Left renal pelvis (tissue), 4 donors: ENCODE data around the gene ZNF791. TPM values are rescaled to one million over a fixed set of nuclear protein-coding genes. Genes with fewer than 3 reads are reported as not detected.
"Not testable (repeated sequence)": the region's sequence is repeated elsewhere in the genome, so short reads cannot be mapped to it uniquely, and the experiment has no call there.

Source experiments
- DNase-seq, 4 donors: peaks; one replicate each; pipeline ENCODE4 v3.0.0-alpha.2; 2013; ENCODE audit warnings: low read depth in 4 of 4, low spot score in 3 of 4
- polyA plus RNA-seq, 4 donors: library from polyadenylated mRNA; unstranded; fragments of 120-200 nt; gene quantifications; one replicate each; pipeline ENCODE4 v1.2.1, GENCODE V29; 2013; ENCODE audit not compliant: insufficient read length in 4 of 4

Gene ZNF791
- polyA plus RNA-seq, 4 donors = 21.5 to 25.2 (median 23.0) TPM

- no peak for DNase-seq
Observed at GRCh38 chr19:12665671-12666264, 55.0 kb downstream of the ZNF791 start.

DNA sequence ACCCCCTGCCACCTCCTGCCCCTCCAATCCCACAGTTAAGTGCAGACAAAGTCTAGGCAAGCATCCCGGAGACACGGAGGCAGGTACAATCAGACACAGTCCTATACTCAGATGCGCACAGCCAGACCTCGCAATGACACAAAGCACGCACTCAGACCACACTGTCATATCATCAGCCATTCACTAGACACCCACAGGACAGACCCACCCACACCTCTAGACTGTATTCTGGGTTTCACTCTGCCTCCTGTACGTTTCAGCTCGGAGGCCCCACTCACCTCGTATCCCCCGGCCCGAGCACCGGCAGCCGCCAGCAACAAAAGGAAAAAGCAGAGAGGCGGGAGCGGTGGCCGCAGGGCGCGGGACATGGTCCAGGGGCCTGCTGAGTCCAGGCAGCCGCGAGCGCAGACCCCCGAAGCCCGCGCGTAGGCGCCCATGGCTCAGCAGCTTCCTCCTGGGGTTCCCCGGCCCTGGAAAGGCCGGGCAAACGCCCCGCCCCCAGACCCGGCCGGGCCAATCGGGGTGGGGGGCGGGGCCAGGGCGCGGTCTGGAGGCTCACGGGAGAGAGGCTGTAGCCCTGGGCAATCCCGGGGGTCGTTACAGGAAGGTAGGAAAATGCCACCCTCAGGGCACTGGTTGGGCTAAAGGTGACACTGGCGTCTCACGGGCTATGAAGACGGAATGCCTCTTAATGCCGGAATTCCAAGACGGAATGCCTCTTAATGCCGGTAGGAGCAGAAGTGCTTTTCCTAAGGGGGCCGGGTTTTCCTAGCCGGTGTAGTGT, 55.7 kb downstream of the ZNF791 start, which contains the start of the genes MAN2B1 and WDR83:
Gene MAN2B1, minus strand, starts transcription at position 478 of the 784 bp plus-strand sequence. Its CDS starts 41 bp downstream, at position 437.
Gene WDR83, plus strand, starts transcription at position 543 of the 784 bp plus-strand sequence. CDS start 2,984 bp downstream, outside the sequence.
- DNase-seq = peak in 2 of 4 donors; percentile 60 to 61

DNA sequence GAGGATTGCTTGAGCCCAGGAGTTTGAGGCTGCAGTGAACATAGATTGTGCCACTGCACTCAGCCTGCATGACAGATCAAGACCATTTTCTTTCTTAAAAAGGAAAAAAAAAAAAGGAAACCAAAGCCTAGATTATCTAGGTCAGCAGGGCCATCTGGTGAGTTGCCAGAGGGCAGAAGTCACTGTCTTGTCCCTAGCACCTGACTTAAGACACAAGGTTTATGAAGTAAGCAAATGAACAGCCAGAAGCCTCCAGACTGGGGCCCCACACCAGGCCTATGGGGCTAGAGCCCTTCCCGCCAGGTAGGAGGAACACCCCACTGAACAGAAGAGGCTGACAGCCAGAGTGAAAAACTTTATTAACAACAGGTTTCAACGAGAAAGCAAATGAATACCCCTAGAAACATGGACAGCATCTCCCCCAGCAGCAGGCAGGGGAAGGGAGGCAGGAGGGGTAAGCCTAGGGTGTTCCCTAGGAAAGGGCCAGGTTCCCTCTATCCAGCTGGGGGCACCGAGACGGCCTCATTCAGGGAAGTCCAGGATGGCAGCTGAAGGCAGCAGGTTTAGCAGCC, 57.1 kb downstream of the ZNF791 start:
- no peak for DNase-seq

DNA sequence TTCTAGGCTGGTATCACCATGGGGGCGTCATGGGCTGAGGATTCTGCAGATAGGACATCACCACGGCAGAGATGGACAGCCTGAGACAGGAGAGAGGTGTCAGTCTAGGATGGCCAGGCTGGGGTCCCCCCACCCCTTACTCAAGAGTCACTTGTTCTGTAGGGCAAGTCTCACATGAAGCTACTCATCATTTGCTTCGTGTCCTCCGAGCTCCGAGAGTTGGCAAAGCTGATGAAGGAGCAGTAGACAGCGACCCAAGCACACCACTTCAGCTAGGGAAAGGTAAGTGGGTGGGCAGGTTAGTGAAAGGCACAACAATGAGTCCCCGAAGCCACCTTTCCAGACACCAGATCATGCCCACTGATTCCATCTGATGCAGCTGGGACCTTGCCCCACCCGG, 57.6 kb downstream of the ZNF791 start:
- DNase-seq = no peak

GRCh38 chr19:12668932-12669269, 58.2 kb downstream of the ZNF791 start:
- no peak for DNase-seq

DNA sequence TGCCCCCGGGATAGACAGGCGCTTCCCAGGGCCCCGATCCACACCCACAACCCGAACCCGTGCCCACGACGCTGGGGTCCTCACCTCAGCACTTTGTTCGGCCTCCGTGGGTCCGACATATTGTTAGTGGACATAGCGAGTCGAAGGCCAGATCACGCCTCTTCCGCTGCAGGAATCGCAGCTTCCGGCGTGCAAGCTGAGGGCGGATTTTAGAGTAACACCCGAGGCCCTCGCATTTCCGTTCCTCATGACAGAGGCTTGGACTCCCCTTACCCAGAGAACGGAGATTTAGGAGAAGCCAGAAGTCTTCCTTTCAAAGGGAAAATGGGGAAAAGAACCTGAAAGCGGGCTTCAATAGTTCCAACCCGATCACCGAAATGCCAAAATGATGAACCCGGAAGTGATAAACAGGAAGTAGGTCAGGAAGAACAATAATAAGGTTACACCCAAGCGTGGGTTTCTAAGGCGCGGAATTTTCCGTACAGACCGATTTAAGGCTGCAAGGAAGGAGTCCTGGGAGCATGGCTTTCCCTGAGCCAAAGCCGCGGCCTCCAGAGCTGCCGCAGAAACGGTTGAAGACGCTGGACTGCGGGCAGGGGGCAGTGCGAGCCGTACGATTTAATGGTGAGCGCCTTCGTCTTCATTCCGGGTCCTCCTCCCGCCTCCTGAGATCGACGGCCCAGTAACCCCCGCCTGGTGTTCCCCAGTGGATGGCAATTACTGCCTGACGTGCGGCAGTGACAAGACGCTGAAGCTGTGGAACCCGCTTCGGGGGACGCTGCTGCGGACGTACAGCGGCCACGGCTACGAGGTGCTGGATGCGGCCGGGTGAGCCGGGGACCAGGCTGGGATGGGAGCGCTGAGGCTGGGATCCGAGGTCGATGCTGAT, 58.8 kb downstream of the ZNF791 start:
- peak; percentile 72 to 82 (median 77) for DNase-seq

DNA sequence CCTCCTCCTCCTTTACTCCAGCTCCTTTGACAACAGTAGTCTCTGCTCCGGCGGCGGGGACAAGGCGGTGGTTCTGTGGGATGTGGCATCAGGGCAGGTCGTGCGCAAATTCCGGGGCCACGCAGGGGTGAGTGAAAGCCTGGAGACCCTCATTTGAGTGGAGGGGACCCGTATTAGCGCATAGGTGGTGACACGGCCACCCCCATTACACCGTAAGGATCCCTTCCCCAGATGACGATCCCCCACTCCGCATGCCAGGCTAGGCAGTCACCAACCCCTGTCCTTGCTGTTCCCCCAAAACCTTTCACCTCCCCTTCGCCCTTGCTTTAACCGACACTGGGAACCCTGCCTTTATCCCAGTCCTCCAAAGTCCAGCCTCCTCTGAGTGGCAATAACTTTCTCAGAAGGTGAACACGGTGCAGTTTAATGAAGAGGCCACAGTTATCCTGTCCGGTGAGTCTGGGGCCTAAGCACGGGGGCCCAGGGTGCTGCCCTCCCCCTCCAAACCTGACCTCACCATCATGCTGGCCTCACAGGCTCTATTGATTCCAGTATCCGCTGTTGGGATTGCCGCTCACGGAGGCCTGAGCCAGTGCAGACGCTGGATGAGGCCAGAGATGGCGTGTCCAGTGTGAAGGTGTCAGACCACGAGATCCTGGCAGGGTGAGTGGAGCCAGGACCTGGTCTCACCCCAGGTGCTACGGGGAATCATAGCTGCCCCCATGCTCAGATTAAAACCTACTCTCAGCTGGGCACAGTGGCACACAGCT, 59.6 kb downstream of the ZNF791 start:
- DNase-seq = no peak

GRCh38 chr19:12672744-12673143, 62.0 kb downstream of the ZNF791 start:
- no peak for DNase-seq

DNA sequence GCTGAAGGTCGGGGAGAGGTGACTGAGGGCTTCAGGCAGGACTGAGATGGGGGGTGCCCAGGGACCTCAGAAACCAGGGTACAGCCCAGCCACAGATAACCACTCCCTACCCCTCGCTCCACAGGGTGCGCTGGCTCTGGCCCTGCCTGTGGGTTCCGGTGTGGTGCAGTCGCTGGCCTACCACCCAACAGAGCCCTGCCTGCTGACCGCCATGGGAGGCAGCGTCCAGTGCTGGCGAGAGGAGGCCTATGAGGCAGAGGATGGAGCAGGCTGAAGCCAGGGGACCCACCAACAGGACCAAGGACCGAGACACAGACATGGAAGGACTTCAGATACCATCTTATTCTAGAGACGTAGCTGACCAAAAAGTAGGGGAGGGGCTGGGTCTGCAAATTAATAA, 64.7 kb downstream of the ZNF791 start:
- no peak for DNase-seq

- DNase-seq = no peak
Observed at GRCh38 chr19:12675940-12676339, 65.2 kb downstream of the ZNF791 start.

DNA sequence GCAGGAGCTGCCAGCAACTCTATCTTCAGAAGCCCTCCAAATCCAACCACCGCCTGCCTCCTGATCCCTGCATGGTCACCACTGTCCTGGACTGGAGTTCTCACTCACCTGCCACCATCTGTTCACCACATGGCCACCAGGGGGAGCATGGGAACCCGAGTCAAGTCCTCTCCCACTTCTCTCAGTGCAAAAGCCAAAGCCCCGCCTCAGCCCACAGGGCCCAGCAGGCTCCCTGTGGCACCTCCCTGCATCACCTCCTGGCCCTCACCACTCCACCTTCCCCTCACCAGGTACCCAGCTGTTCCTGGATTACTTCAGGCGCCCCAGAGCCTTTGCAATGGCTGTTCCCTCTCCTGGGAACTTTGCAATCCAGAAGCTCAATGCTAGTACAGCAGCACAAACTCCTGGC, 65.7 kb downstream of the ZNF791 start:
- DNase-seq = peak in 3 of 4 donors; percentile 44 to 60 (median 58)

DNA sequence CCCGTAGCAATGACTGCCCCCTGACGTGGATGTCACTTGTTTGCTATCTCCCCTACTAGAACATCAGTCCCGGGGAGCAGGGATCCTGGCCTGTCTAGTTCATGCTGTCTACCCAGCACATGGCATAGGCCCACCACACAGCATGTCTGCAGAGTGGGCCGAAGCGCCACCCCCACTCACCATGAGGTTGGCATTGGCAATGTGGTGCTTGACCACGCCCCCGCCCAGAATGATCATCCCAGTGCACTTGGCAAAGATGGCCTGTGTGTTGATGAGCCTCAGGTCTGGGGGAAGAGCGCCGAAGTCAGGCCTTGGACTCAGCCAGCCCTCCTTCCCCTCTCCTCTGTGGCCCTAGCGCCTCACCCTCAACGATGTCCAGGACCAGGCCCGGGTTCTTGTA, 66.2 kb downstream of the ZNF791 start:
- DNase-seq = no peak

DNA sequence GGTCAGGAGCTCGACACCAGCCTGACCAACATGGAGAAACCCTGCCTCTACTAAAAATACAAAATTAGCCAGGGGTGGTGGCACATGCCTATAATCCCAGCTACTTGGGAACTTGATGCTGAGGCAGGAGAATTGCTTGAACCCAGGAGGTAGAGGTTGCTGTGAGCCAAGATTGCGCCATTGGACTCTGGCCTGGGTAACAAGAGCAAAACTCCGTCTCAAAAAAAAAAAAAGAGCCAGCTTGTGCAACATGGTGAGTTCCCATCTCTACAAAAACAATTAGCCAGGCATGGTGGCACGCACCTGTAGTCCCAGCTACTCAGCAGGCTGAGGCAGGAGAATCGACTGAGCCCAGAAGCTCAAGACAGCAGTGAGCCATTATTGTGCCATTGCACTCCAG, 67.3 kb downstream of the ZNF791 start:
- not testable (repeated sequence) for DNase-seq

- no peak for DNase-seq
Observed at GRCh38 chr19:12680034-12680433, 69.3 kb downstream of the ZNF791 start.

GRCh38 chr19:12681074-12681987, 70.6 kb downstream of the ZNF791 start, which contains the start of gene DHPS:
TSS of gene DHPS (minus strand) at chr19:12681880. CDS start at chr19:12681766, 114 bp downstream.
- DNase-seq = peak; percentile 91 to 96 (median 94)
